ENCODE measurements around the gene BEND7. TPM values are rescaled to one million over a fixed set of nuclear protein-coding genes. Genes with fewer than 3 reads are reported as not detected.

BEND7 gene
- total and polyA plus RNA-seq, 2 donors (not counting 3 experiments of a cell fraction or from before 2014, with no cell fraction given), result 7.3 to 31.7 TPM

DNA sequence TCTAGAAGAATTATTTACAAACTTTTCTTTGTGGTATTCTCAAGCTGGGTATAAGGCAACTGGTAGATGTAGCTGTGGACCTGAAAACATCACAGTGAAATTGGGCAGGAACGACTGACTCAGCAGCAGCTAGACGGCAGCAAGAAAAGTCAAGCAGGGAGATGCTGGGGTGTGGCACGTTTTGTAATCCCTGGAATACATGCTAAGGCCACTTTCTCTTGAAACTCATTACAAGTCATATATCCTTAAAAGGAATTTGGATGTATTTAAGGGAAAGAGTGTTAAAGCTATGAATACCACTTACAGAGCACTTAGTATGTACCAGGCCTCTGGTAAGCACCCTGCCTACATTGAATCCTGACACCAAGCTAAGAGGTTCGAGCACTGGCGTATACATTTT lies 17.4 kb downstream of the BEND7 start:
- Histone ChIP-seq H3K9me3 (replicated peaks; ENCODE audit: control insufficient read depth, insufficient read depth, low read length) (no peaks in the 10 kb centered on the region), H3K27ac (ENCODE audit: insufficient read depth, low read depth, low read length) (no peak overlapping the region), H3K36me3 (ENCODE audit: control insufficient read depth in 2 of 2, extremely low read depth in 1 of 2, insufficient read depth in 2 of 2, low read length in 2 of 2) (no peaks in the 10 kb centered on the region), H3K9ac (replicated peaks; ENCODE audit: extremely low read depth, insufficient read depth, low read length) (no peak overlapping the region), H3K27me3 (ENCODE audit: control insufficient read depth in 2 of 2, insufficient read depth in 2 of 2, low read length in 2 of 2) (no peaks in the 10 kb centered on the region), H3K79me2 (ENCODE audit: control insufficient read depth, insufficient read depth, low read length) (no peaks in the 10 kb centered on the region), H3K4me1 (ENCODE audit: control insufficient read depth, extremely low read depth, insufficient read depth, low read length) (no peaks in the 10 kb centered on the region), H3K9me1 (replicated peaks; ENCODE audit: control insufficient read depth, extremely low read depth, insufficient read depth, low read length) (no peaks in the 10 kb centered on the region), H3K4me2 (ENCODE audit: insufficient read depth, low read length) (no peak overlapping the region), H4K20me1 (replicated peaks; ENCODE audit: control insufficient read depth, extremely low read depth, insufficient read depth, low read length) (no peaks in the 10 kb centered on the region), H2AFZ (ENCODE audit: low read depth, low read length) (no peak overlapping the region), H3K4me3 (replicated peaks in 1 of 3; ENCODE audit: insufficient read depth in 1 of 3, low read depth in 1 of 3, low read length in 3 of 3) (no peak overlapping the region)
- TF ChIP-seq GATA2 (IDR thresholded peaks at IDR 0.05; ENCODE audit: insufficient read depth, insufficient read length, low read depth, low read length) (no peak), POLR2A (IDR thresholded peaks at IDR 0.05; ENCODE audit: low read depth, low read length) (no peak), MYC (IDR thresholded peaks at IDR 0.05; ENCODE audit: low read depth, low read length) (no peak), EZH2 (IDR thresholded peaks at IDR 0.05; ENCODE audit: borderline replicate concordance, low read depth, low read length, severe bottlenecking) (no peak), FOS (IDR thresholded peaks at IDR 0.05; ENCODE audit: borderline replicate concordance, insufficient read depth, low read length) (no peak), JUN (IDR thresholded peaks at IDR 0.05; ENCODE audit: borderline replicate concordance, insufficient read depth, insufficient read length, low read depth) (no peak), POLR2AphosphoS5 (IDR thresholded peaks at IDR 0.05; ENCODE audit: insufficient read depth, low read depth, low read length) (no peak)
- TF ChIP-seq, protein P1, sequence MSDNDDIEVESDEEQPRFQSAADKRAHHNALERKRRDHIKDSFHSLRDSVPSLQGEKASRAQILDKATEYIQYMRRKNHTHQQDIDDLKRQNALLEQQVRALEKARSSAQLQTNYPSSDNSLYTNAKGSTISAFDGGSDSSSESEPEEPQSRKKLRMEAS (IDR thresholded peaks at IDR 0.05; ENCODE audit: insufficient read depth, insufficient read length), result no peak
- TF ChIP-seq, protein P2, sequence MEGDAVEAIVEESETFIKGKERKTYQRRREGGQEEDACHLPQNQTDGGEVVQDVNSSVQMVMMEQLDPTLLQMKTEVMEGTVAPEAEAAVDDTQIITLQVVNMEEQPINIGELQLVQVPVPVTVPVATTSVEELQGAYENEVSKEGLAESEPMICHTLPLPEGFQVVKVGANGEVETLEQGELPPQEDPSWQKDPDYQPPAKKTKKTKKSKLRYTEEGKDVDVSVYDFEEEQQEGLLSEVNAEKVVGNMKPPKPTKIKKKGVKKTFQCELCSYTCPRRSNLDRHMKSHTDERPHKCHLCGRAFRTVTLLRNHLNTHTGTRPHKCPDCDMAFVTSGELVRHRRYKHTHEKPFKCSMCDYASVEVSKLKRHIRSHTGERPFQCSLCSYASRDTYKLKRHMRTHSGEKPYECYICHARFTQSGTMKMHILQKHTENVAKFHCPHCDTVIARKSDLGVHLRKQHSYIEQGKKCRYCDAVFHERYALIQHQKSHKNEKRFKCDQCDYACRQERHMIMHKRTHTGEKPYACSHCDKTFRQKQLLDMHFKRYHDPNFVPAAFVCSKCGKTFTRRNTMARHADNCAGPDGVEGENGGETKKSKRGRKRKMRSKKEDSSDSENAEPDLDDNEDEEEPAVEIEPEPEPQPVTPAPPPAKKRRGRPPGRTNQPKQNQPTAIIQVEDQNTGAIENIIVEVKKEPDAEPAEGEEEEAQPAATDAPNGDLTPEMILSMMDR (IDR thresholded peaks at IDR 0.05; ENCODE audit: extremely low read depth in 1 of 2, insufficient read depth in 1 of 2, low read depth in 1 of 2, low read length in 2 of 2), result no peak
- ChIA-PET CTCF (interaction anchor here (1.0 kb wide), 2 partner anchors 9 to 25 kb away, joined by 3 to 4 read pairs; no protein-coding TSS in a partner anchor), POLR2A (no interaction called here)
- no peak for DNase-seq (ENCODE audit: low read depth, low spot score)
- dilution Hi-C loops (cut with MboI; ENCODE audit: extremely low pct_ligation_motif_present, low sequenced_read_pairs) (no loop called here), intact Hi-C loops (cut with micrococcal nuclease) (no loop called here)
- FAIRE-seq, result no peak
- no TSS peak for BruUV-seq (replicated peaks)
